Measurements from ENCODE around the gene ZNF445.
A peak's percentile ranks its signal among the peaks of the same experiment; 100 is the strongest.
"Not testable (repeated sequence)": the region's sequence is repeated elsewhere in the genome, so short reads cannot be mapped to it uniquely, and the experiment has no call there.

Gene ZNF445

DNA sequence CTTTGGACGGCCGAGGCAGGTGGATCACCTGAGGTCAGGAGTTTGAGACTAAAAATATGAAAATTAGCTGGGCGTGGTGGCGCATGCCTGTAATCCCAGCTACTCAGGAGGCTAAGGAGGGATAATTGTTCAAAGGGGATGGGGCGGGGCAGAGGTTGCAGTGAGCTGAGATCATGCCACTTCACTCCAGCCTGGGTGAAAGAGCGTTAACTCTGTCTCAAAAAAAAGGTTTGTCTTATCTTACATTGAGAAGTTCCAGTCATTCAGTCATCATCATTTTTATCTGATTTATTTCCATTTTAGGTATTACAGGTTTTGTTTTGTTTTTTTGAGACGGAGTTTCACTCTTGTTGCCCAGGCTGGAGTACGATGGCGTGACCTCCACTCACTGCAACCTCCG lies 2.6 kb downstream of the ZNF445 start:
- DNase-seq = not testable (repeated sequence)

DNA sequence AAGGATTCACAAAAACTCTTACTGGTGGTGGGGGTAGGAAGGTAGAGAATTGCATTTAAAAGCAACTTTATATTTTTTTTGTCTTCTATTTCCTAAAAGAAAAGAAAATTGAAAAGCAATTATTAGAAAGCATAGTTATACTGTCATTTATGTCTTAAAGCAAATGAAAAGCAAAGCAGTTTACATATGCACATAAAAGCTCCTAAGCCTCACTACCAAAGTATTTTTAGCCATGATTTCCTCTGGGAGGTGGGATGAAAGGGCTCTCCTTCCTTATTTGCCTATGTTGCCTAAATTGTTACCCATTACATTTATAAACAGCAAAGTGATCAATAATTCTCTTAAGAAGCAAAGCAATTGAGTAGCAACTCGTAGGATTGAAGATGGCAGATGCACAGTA lies 7.0 kb downstream of the ZNF445 start:
- DNase-seq = no peak

DNA sequence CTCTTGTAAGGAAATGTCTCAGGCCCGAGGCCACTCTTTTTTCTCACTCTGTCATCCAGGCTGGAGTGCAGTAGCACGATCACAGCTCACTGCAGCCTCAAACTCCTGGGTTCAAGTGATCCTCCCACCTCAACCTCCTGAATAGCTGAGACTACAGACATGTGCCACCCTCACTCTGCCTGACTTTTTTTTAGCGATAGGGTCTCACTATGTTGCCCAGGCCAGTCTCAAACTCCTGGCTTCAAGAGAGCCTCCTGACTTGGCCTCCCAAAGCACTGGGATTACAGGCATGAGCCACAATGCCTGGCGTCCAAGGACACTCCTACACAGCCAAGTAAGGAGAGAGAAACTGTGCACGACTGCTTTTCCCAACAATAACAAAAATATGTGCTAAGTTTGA lies 7.6 kb downstream of the ZNF445 start:
- DNase-seq = no peak

DNA sequence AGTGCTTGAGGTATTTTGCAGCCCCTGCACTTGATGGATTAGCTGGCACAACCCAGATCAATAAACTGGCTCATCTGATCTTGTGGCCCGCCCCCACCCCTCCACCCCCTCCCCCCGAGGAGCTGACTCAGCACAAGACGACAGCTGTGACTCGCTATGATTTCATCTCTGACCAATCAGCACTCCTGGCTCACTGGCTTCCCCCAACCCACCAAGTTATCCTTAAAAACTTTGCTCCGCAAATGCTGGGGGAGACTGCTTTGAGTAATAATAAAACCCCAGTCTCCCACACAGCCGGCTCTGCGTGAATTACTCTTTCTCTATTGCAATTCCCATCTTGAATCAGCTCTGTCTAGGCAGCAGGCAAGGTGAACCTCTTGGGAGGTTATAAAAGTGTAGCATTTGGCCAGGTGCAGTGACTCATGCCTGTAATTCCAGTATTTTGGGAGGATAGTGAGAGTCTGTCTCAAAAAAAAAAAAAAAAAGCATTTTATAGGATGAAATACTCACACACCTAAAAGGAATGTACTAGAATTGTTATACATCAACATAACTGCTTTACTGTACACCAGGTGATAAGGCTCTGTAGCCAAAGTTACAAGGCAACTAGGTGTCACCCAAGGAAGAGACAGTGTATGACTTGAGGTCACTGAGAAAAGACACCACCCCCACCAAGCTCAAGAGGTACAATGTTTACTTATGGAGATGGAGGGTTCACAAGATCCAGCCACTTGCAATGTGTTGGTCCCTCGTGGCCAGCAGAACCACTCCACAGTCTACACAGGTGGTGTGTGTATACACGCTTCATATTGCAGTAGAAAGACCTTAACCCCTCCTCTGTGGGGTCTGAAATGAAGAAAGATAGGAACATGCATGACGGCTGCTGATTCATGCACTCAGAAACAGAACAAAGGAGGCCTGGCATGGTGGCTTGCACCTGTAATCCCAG lies 8.6 kb downstream of the ZNF445 start:
- no peak for DNase-seq

DNA sequence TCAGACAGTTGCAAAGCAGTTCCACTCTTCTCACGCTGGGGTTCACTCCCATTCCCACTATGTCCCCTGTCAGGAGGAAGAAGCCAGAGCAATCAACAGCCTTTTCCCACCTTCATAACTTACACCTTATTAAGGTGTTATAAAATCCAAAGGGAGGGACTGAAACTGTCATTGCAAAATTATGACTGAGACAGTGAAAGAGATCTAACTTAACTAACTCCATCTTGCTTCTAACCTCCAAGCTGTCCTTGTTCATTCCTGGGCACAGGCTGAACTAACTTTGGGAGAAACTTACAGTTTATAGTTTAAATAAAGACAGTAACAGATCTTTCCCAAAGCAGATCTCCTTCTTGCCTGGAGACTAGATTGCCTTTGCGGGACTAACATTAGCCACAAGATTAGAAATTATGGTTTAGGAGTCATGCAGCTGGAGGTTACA lies 9.4 kb downstream of the ZNF445 start:
- not testable (repeated sequence) for DNase-seq

DNA sequence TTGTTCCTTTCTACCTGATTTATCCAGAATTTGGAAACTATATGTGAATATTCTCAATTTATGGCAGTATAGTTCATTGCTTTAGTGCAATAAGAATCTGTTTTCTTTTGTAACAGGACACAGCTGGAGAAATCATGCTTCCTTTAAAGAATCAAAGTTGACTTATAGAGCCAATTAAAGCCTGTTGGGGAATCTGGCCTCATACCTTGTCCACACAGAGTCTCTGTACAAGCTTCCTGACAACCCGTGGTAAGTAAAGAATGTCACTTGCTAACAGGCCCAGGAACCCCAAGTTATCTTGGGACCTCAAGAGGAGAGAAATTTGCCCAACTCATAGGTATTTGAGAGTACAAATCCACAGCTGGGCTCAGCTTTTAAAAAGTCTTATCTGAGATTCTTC lies 10.2 kb downstream of the ZNF445 start:
- no peak for DNase-seq

DNA sequence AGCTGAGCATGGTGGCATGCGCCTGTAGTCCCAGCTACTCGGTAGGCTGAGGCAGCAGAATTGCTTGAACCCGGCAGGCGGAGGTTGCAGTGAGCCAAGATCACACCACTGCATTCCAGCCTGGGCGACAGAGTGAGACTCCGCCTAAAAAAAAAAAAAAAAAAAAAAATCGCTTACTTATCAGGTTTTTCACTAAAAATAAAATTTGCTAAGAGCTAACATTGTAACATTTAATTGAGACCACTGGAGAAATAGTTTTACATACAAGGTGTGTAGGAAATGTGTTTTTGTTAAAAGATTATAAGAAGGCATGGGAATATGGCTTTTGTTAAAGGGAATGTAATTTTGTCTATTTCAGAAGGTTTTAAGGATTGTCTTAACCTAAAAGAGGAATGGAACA lies 12.6 kb downstream of the ZNF445 start:
- not testable (repeated sequence) for DNase-seq

DNA sequence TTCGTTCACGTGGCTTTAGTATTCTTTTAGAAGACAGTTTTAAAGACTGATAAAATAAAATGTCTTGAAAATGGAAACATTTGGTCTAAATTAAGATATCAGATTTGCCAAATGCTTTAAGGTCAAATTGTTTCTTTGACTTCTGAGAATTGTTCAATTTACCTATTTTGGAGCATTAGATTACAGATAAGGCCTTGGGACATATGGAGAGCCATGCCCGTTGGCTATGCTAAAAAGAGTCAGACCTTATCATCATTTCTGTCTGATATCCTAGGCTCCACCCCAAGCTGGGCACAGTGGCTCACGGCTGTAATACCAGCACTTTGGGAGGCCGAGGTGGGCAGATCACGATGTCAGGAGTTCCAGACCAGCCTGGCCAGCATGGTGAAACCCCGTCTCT lies 13.0 kb downstream of the ZNF445 start:
- no peak for DNase-seq

DNA sequence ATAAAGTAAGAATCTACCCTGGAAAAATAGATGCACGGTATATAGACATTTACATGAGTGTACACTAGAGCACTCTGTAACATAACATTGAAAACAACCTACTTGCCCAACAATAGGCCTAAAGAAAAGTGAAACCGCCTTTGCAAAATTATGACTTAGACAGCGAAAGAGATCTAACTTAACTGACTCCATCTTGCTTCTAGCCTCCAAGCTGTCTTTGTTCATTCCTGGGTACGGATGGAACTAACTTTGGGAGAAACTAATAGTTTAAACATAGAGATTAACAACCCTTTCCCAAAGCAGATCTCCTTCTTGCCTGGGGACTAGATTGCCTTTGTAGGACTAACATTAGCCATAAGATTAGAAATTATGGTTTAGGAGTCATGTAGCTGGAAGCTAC lies 17.4 kb downstream of the ZNF445 start:
- DNase-seq = not testable (repeated sequence)

DNA sequence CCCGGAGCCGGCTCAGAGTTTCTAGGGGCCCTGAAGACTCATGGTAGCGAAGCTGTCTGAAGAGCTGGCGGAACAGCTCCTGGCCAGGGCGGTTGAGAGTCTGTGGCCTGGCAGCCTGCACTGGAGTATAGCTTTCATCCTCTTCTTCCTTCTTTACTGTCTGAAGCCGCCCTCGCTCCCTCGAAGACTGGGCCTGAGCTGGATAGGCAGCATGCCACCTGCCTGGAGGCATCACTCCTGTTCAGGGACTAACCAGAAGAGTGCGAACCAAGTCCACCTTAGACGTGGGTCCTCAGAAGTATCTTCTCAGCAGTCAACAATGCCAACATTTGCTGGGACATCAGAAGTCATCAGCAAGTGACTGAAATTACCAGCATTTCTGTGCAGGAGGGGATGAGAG lies 22.2 kb downstream of the ZNF445 start:
- no peak for DNase-seq

DNA sequence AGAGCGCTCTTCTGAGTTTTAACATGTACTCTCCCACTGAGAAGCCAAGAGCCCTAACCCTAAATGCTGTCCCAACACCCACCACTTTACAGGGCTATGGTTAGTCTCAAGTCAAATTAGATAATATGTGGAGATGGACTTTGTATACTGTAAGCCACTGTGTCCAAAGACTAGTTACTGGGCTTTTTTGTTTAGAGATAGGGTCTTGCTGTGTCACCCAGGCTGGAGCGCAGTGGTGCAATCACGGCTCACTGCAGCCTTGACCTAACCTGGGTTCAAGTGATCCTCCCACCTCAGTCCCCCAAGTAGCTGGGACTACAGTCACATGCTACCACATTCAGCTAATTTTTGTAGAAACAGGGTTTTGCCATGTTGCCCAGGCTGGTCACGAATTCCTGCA lies 23.2 kb downstream of the ZNF445 start:
- no peak for DNase-seq

DNA sequence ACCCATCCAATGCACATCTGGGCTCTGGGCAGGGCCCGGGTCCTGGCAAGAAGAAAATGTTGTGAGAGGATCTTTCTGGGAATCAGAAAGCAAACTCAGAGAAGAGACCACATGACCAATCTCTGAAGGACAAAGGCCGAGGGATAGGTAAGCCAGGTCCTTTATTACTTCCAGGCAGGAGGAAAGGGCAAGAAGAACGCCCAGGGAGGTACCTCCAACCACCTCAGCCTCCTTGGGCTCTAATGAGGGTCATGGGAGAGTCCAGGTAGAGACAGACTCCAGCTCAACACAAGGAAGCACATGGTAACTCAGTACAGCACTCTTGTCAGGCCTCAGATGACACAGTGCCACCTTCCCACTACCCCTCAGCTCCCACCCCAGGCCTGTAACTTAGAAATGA lies 26.0 kb downstream of the ZNF445 start:
- no peak for DNase-seq

DNA sequence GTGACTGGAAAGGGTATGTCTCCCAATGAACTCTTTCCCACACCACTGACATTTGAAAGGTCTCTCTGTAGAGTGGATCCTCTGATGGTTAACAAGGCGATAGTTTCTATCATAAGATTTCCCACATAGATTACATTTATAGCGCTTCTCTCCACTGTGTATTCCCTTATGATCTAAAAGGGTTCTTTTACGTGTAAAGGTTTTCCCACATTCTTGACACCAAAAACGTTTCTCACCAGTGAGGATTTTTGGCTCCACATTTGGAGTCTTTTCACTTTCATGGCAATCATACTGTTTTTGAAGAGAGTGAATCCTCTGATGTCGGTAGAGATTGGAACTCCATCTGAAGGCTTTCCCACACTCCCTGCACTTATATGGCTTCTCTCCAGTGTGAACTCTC lies 30.5 kb downstream of the ZNF445 start:
- no peak for DNase-seq

DNA sequence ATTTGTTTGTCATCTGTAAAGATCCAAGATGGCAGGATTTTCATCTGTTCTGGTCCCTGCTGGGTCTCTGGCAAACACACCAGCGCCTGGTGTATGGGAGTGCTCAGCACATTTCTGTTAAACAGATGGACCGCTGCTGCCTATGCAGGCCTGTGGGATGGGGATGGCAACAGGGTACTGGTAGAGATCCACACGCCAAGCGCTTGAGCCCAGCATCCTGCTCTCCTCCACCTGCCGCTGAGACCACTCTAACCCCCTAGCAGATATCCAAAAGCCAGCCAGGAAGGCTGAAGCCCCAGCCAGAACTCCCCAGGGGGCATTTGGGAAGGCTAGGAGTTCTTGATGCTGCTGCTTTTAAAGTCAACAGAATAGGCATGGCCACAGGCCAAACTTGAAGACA lies 31.7 kb downstream of the ZNF445 start:
- DNase-seq = no peak

DNA sequence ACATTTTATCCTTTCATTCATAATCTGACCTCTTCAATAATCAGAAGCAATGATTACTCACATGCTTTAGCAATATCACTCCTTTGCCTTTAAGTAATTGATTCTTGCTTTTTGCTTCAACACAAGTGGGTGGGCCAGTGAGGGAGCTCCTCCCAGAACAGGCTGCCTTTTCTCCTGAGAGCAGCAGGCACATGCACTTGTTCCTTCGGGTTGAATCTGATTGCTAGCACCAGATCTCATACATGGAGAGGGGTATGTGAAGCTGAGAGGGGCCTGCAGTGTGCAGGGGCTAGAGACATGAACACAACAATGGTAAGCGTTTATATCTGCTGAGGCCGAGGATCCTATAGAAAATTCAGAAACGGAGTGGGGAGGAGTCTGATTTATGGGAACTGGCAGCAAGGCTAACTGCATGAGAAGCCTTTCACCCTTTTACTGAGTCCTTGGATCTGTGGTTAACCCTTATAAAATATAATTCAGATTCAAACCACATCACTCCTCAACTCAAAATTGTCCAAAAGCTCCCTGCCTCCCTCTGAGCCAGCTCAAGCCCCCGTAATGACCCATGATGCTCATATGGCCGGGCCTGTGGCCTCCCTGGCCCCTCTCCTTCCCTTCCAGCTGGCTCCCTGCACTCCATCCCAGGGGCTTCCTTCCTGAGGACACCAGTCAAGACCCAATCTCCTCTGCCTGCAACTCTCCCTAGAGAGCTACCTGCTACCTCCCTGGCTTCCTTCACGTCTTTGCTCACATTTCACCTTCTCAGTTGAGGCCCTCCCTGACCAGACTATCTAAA lies 32.4 kb downstream of the ZNF445 start:
- no peak for DNase-seq

DNA sequence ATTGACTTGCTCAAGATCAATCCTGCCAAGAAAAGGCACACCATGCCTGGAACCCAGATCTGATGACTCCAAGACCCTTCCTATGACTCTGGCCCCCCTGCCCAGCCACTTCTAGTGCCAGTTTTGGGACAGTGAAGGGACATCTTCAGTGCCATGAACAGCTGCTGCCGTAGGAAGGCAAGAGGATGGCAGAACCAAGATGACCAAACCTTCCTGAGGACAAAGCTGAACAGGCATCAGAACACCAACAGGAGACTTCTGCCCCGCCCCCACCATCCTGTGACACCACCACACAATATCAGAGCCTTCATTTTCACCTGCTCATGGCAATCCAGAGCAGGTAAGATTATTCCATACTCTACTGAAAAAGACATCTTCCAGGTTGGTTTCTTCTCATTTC lies 33.0 kb downstream of the ZNF445 start:
- no peak for DNase-seq

DNA sequence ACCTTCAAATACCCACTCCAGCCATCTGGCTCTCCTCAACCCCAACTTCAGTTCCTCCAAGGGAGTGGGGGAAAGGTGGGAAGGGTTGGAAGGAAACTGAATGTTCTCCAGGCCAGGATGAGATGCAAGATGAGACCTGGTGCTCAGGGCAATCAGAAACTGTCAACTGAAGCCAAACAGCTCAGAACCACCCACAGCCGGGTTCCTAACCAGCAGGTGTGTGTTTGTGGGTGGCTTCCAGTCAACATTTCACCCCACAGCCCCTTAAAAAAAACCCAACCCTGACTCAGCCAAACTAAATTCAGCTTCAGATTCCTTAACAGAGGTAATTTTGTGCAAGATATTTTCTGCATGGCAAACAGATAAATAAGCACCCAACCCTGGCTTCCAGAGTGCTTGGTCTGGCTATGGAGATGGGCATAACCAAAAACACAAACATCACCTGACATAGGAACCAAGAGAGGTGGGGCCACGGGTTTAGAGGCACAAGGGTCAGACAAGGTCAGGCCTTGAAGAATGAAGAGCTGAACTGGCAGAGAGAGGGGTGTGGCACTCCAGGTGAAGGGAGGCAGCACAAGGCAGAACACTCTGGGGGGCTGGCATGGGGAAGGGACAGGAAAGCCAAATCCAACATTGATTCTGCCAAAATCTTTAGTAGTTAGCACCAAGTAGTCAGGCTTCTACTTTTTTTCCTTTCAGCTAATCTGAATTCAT lies 34.7 kb downstream of the ZNF445 start:
- no peak for DNase-seq

DNA sequence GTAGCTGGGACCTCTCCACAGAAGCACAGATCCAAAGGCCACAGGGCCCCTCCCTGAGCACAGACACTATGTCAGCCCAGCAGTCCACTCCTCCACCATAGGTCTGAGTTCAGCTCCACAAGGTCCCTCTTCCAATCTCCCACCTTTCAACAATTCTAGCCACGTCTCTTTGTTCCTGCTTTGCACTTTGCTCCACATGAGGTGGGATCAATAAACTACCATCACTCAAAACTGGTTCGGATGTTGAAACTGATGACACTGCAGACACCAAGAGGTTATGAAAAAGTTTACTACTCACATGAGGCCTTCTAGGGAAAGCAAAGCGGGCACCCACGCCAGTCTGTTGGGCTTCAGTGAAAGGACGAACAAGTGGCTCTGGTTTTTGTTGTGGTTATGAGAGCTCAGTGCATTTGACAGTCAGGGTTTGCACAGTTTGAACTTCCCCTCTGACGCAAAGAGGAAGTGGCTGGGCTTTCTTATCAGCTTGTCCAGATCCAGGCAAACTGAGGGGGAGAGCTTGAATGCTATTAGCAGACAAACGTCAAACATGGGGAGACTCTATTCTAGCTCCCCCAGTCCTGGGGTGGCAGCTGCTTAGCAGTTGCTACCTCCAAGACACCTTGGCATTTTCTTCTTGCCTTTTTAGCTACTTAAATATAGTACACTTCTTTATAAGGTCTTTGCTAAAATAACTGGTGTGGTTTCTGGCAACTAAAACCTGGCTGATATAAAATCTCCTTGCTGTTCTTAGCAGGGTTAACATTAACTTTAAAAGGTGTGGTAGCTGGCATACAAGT lies 37.8 kb downstream of the ZNF445 start:
- DNase-seq = peak; percentile 49

DNA sequence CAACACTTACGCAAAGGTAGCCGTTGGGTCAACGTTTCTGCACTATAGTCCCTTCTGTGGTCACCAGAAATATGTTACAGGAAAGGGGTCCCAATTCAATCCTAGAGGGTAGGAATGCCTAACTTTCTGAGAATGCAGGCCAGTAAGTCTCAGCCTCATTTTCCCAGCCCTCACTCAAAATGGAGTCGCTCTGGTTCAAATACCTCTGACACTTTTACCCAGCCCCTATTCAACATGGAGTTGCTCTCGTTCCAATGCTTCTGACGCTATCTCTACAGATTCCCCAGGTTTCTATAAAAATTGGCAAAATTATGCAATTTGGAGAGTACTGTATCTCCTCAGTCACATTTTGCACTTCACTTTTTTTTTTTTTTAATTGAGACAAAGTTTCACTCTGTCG lies 39.7 kb downstream of the ZNF445 start:
- DNase-seq = no peak

DNA sequence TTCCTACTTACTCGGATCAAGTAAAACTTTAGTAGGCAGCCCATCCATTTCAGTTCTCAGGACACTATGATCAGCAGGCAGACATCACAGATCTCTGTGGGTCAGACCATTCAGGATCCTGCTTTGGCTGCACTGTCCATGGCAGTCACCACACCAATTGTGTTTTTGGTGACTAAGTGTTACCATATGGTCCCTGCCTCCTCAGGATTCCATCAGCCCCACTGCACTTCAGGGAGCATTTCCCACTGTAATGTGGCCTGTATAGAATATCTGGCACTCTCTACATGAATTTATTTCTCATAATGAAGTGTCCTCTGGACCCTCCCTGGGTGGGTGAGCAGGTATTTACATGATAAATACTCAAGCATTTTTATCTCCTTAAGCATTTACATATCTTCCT lies 41.3 kb downstream of the ZNF445 start:
- no peak for DNase-seq

DNA sequence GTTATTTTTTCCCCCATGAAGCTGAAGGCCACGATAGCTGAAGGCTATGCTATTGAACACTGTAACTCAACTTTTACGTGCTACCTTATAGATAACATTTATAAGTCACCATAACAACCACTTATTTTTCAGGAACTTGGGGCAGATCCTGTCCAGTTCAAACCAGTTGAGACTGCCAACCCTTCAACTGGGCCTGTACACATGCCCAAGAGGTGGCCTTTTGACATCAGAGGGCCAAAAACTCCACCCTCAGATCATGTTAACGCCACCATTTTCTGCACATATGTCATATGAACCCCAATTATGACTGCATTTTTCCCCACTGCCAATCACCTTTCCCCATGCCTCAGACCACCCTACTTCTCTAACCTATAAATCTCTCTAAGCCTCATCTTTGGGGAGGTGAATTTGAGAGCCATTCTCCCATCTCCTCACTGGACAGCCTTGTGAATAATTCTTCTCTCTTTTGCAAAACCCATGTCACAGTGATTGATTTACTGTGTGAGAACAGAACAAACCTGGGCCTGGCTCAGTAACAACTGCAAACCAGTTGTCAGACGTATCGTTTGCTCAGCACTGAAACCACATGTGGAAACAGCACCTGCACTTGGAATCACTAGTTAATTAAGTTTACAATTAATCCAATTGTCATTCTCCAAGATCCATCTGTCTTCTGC lies 42.5 kb downstream of the ZNF445 start:
- DNase-seq = no peak

DNA sequence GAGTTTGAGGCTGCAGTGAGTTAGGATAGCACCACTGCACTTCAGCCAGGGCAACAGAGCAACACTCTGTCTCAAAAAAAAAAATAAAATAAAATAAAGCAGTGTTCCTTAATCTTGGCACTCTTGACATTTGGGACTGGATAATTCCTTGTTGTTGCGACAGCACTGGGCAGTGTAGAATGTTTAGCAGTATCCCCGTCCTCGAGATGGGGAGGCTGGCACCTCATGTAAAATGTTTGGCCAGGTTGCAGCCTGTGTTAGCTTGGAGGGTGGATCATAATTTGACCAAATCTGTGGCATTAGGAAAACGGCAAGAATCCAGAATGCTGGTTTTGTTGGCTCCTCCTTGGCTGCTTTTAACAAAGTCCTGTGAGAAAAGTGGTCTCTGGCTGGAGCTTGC lies 47.0 kb downstream of the ZNF445 start:
- no peak for DNase-seq

Measured in activated naive CD4-positive, alpha-beta T cell treated with anti-CD3 and anti-CD28 coated beads, Interleukin-2, amount 50 U/mL, for 16 hours (primary cell).